ENCODE measurements around the gene SERPINA6. TPM values are rescaled to one million over a fixed set of nuclear protein-coding genes. Genes with fewer than 3 reads are reported as not detected.

The SERPINA6 gene
- polyA plus RNA-seq, 3 donors = not detected

DNA sequence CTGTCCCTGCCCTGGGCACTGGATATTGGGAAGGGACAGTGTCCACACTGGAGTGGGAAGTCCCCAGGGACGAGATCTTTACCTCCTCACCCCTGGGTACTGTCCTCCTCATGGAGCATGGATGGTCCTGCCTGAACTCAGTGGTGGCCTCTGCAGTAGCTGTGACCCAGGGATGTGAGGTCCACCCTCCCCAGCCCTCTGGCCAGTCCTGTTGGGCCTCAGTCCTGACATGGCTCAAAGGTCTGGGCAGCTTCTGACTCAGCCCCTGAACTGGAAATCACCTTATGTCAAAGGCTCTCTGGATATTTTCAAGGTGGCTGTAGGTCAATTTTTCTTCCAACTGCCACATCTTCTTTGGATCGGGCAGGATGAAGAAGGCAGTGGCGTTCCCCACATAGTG lies 40.9 kb upstream of the SERPINA6 start:
- H3K4me1 ChIP-seq (ENCODE audit: control insufficient read depth in 1 of 2, insufficient read depth in 2 of 2, low read length in 2 of 2) = peaks cover 22% of the 10 kb centered on the region in 2 donors
- H3K4me2 ChIP-seq (replicated peaks; ENCODE audit: extremely low read depth, low read length, poor library complexity, severe bottlenecking) = no peak overlapping the region
- no peaks in the 10 kb centered on the region for H3K9me3 ChIP-seq (replicated peaks in 1 of 2; ENCODE audit: control insufficient read depth in 1 of 2, insufficient read depth in 1 of 2, low read length in 2 of 2)
- H3K27ac ChIP-seq (ENCODE audit: low read depth in 1 of 2, low read length in 2 of 2) = no peak overlapping the region
- H3K4me3 ChIP-seq (replicated peaks in 1 of 3; ENCODE audit: low read depth in 2 of 3, low read length in 3 of 3) = no peak overlapping the region
- peaks cover 0 to 2% of the 10 kb centered on the region in 2 donors for H3K36me3 Mint-ChIP-seq
- H3K27ac Mint-ChIP-seq = peak overlapping the region in 1 of 7 donors; percentile 54
- H2AFZ ChIP-seq (ENCODE audit: insufficient read depth, low read depth, low read length, poor library complexity, severe bottlenecking) = no peak overlapping the region
- H3K36me3 ChIP-seq (replicated peaks in 1 of 2; ENCODE audit: control insufficient read depth in 1 of 2, insufficient read depth in 2 of 2, low read length in 2 of 2) = no peaks in the 10 kb centered on the region
- no peaks in the 10 kb centered on the region for H3K79me2 ChIP-seq (ENCODE audit: insufficient read depth, low read length)
- WGBS (ENCODE audit: insufficient coverage) = 93% methylated on average over 2 of the region's 3 CpGs
- no peak overlapping the region for H3K9ac ChIP-seq (ENCODE audit: insufficient read depth, low read length, poor library complexity, severe bottlenecking)
- peak overlapping the region in 1 of 2 donors; percentile 23 for H3K4me3 Mint-ChIP-seq
- no peaks in the 10 kb centered on the region for H4K20me1 ChIP-seq (ENCODE audit: insufficient read depth, low read length)
- H3K4me1 Mint-ChIP-seq = peaks cover 23% of the 10 kb centered on the region
- H3K9me3 Mint-ChIP-seq = peaks cover 0 to 2% (median 0%) of the 10 kb centered on the region in 7 donors
- DNase-seq = peak in 1 of 3 donors; percentile 60
- intact Hi-C loops (cut with micrococcal nuclease) = loop anchor here (1.0 kb wide), 1 partner anchor 16 kb away; no protein-coding TSS in a partner anchor
- TF ChIP-seq, protein P1, sequence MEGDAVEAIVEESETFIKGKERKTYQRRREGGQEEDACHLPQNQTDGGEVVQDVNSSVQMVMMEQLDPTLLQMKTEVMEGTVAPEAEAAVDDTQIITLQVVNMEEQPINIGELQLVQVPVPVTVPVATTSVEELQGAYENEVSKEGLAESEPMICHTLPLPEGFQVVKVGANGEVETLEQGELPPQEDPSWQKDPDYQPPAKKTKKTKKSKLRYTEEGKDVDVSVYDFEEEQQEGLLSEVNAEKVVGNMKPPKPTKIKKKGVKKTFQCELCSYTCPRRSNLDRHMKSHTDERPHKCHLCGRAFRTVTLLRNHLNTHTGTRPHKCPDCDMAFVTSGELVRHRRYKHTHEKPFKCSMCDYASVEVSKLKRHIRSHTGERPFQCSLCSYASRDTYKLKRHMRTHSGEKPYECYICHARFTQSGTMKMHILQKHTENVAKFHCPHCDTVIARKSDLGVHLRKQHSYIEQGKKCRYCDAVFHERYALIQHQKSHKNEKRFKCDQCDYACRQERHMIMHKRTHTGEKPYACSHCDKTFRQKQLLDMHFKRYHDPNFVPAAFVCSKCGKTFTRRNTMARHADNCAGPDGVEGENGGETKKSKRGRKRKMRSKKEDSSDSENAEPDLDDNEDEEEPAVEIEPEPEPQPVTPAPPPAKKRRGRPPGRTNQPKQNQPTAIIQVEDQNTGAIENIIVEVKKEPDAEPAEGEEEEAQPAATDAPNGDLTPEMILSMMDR (IDR thresholded peaks at IDR 0.05) = no peak
- peaks cover 0 to 8% (median 4%) of the 10 kb centered on the region in 3 donors for H3K27me3 Mint-ChIP-seq (ENCODE audit: low read depth in 3 of 3)
- no peaks in the 10 kb centered on the region for H3K27me3 ChIP-seq (ENCODE audit: control insufficient read depth in 2 of 2, insufficient read depth in 2 of 2, low read length in 2 of 2)

DNA sequence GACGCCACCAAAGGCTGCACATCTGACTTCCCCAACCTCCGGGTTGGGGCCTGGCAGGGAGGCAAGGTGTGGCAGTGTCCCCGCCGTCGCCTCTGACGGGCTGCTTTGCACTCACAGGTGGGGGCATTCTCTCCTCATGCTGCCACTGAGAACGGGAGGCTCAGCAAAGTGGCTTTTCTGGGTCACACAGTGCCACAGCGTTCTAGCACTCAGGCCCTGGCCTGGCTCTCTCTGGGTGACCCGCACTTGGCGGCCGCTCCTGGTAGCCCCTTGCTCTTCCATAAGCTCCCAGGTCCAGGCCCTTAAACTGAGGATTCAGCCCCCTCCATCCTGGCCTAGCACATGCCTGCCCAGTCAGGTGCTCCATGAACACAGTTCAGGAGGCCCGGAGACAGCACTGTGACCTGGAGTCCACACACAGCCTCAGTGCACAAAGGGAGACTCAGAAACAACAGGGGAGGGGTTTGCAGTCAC lies 40.1 kb upstream of the SERPINA6 start:
- Mint-ChIP-seq H3K27ac (no peak overlapping the region), H3K4me1 (peaks cover 17% of the 10 kb centered on the region), H3K4me3 (no peak overlapping the region), H3K27me3 (ENCODE audit: low read depth in 3 of 3) (peaks cover 0 to 8% (median 4%) of the 10 kb centered on the region in 3 donors), H3K36me3 (no peaks in the 10 kb centered on the region), H3K9me3 (peaks cover 0 to 2% (median 0%) of the 10 kb centered on the region in 7 donors)
- 84% methylated on average over 12 of the region's 12 CpGs for WGBS (ENCODE audit: insufficient coverage)
- Histone ChIP-seq H3K4me2 (replicated peaks; ENCODE audit: extremely low read depth, low read length, poor library complexity, severe bottlenecking) (no peak overlapping the region), H2AFZ (ENCODE audit: insufficient read depth, low read depth, low read length, poor library complexity, severe bottlenecking) (no peak overlapping the region), H3K27me3 (ENCODE audit: control insufficient read depth in 2 of 2, insufficient read depth in 2 of 2, low read length in 2 of 2) (peaks cover 0 to under 1% of the 10 kb centered on the region in 2 donors), H3K79me2 (ENCODE audit: insufficient read depth, low read length) (no peaks in the 10 kb centered on the region), H3K9me3 (replicated peaks in 1 of 2; ENCODE audit: control insufficient read depth in 1 of 2, insufficient read depth in 1 of 2, low read length in 2 of 2) (no peaks in the 10 kb centered on the region), H3K4me3 (replicated peaks in 1 of 3; ENCODE audit: low read depth in 2 of 3, low read length in 3 of 3) (no peak overlapping the region), H3K9ac (ENCODE audit: insufficient read depth, low read length, poor library complexity, severe bottlenecking) (no peak overlapping the region), H4K20me1 (ENCODE audit: insufficient read depth, low read length) (no peaks in the 10 kb centered on the region), H3K27ac (ENCODE audit: low read depth in 1 of 2, low read length in 2 of 2) (no peak overlapping the region), H3K36me3 (replicated peaks in 1 of 2; ENCODE audit: control insufficient read depth in 1 of 2, insufficient read depth in 2 of 2, low read length in 2 of 2) (no peaks in the 10 kb centered on the region), H3K4me1 (ENCODE audit: control insufficient read depth in 1 of 2, insufficient read depth in 2 of 2, low read length in 2 of 2) (peaks cover 15 to 18% of the 10 kb centered on the region in 2 donors)
- intact Hi-C loops (cut with micrococcal nuclease) = no loop called here
- TF ChIP-seq, protein P1 (IDR thresholded peaks at IDR 0.05) = no peak
- no peak for DNase-seq

Data from CD14-positive monocyte (primary cell).